ENCODE data around the gene TBC1D12.
"Not testable (repeated sequence)": the region's sequence is repeated elsewhere in the genome, so short reads cannot be mapped to it uniquely, and the experiment has no call there.

TBC1D12 gene

DNA sequence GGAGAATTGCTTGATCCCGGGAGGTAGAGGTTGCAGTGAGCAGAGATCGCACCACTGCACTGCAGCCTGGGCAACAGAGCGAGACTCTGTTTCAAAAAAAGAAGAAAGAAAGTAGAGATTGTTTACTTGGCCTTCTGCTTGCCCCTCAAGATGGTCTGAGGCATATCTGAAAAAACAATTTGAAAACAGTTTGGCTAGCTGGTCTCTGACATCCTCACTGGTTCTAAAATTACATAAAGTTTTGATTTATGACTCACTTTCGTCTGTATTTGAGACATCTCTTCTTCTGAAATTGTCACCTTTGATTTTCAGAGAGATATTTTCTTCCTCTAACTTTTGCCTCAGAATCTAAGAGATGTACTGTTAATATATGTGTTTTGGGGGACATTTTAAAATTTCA is 93.7 kb downstream of the TBC1D12 start:
- Histone ChIP-seq H3K27me3 (replicated peaks; ENCODE audit: control insufficient read depth, insufficient read depth, low read length) (no peaks in the 10 kb centered on the region), H3K4me1 (ENCODE audit: control insufficient read depth, insufficient read depth, low read length) (peaks cover 9% of the 10 kb centered on the region), H3K4me3 (ENCODE audit: low read length) (no peak overlapping the region), H3K9ac (ENCODE audit: low read length) (no peak overlapping the region), H3K36me3 (ENCODE audit: control insufficient read depth, insufficient read depth, low read length, severe bottlenecking) (peaks cover 3% of the 10 kb centered on the region), H3K9me3 (ENCODE audit: control insufficient read depth, low read length) (no peaks in the 10 kb centered on the region)
- DNase-seq (ENCODE audit: low read depth): peak; percentile 20

DNA sequence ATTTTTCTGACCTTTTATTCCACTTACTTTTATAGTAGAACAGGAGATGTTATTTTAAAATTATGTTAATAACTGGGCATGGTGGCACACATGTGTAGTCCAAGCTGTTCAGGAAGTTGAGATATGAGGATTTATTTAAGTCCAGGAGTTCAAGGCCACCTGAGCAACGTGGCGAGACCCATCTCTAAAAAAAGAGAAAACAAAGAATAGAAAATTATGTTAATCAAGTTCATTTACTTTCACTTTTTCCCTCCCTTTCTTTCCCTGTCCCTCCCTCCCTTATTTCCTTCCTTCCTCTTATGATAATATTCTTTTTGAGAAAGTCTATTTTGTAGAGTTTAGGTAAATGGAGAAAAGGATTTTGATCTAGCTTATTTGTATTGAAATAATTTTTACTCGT is 94.3 kb downstream of the TBC1D12 start:
- Histone ChIP-seq H3K9me3 (ENCODE audit: control insufficient read depth, low read length) (no peaks in the 10 kb centered on the region), H3K9ac (ENCODE audit: low read length) (no peak overlapping the region), H3K4me1 (ENCODE audit: control insufficient read depth, insufficient read depth, low read length) (peaks cover 9% of the 10 kb centered on the region), H3K36me3 (ENCODE audit: control insufficient read depth, insufficient read depth, low read length, severe bottlenecking) (peaks cover 3% of the 10 kb centered on the region), H3K4me3 (ENCODE audit: low read length) (no peak overlapping the region), H3K27me3 (replicated peaks; ENCODE audit: control insufficient read depth, insufficient read depth, low read length) (no peaks in the 10 kb centered on the region)
- no peak for DNase-seq (ENCODE audit: low read depth)

DNA sequence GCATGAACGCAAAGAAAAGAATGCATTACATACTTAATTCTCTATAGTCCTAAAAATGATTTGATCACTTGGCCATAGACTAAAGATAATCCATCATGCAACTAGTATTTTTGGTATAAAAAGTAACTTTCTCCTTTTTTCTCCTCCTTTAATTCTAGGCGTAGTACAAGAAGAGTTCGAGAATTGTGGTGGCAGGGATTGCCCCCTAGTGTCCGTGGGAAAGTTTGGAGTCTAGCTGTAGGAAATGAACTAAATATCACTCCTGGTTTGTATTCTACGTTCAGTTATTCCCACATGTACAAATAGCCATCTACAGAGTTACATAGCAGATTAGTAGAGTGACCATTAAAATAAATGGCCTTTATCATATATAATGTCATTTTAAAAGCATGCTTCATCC is 97.7 kb downstream of the TBC1D12 start:
- no peak overlapping the region for H3K9ac ChIP-seq (ENCODE audit: low read length)
- H3K4me3 ChIP-seq (ENCODE audit: low read length): no peak overlapping the region
- DNase-seq (ENCODE audit: low read depth): no peak
- no peaks in the 10 kb centered on the region for H3K27me3 ChIP-seq (replicated peaks; ENCODE audit: control insufficient read depth, insufficient read depth, low read length)
- H3K4me1 ChIP-seq (ENCODE audit: control insufficient read depth, insufficient read depth, low read length): peaks cover 9% of the 10 kb centered on the region
- no peaks in the 10 kb centered on the region for H3K36me3 ChIP-seq (ENCODE audit: control insufficient read depth, insufficient read depth, low read length, severe bottlenecking)
- no peaks in the 10 kb centered on the region for H3K9me3 ChIP-seq (ENCODE audit: control insufficient read depth, low read length)

DNA sequence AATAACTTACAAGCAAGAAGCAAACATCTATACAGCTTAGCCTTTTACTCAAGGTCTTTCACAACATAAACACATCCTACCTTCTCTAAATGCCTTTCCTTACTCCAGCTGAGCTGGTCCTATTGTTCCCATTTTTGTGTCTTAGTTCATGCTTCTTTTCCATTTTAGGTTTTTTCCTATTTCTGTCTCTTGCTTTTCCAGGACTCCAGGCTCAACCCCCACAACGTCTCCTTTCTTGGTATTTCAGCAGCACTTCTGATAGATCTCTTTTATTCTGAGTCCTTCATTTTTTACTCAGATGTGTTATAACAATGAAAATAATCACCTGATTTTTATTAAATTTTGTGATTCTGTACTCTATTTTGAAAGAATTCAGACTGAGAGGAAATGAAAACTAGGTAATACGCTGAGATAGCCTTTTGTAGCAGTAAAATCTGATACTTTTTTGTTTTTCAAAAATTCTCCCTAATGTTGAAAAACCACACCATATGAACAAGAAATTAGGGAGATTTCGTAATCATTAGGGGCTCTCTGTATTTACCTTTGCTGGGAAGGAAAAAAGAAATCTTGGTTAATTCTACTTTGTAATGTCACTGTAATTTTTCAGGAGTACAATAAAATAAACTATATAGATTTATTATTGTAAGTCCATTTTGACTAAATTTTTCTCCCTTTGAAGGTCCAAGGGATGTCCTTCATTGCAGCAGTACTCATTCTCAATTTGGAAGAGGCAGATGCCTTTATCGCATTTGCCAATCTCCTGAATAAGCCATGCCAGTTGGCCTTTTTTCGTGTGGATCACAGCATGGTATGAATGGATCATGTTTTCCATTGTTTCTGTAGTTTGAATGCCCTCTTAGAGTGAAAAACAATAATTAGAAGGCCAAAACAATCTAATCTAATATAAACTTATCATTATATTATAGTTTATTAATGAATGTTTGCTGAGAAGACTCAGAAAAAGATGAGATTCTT is 119.2 kb downstream of the TBC1D12 start:
- DNase-seq (ENCODE audit: low read depth): no peak
- Histone ChIP-seq H3K9me3 (ENCODE audit: control insufficient read depth, low read length) (no peaks in the 10 kb centered on the region), H3K27me3 (replicated peaks; ENCODE audit: control insufficient read depth, insufficient read depth, low read length) (no peaks in the 10 kb centered on the region), H3K4me1 (ENCODE audit: control insufficient read depth, insufficient read depth, low read length) (no peaks in the 10 kb centered on the region), H3K36me3 (ENCODE audit: control insufficient read depth, insufficient read depth, low read length, severe bottlenecking) (peaks cover 10% of the 10 kb centered on the region), H3K4me3 (ENCODE audit: low read length) (no peak overlapping the region), H3K9ac (ENCODE audit: low read length) (no peak overlapping the region)

DNA sequence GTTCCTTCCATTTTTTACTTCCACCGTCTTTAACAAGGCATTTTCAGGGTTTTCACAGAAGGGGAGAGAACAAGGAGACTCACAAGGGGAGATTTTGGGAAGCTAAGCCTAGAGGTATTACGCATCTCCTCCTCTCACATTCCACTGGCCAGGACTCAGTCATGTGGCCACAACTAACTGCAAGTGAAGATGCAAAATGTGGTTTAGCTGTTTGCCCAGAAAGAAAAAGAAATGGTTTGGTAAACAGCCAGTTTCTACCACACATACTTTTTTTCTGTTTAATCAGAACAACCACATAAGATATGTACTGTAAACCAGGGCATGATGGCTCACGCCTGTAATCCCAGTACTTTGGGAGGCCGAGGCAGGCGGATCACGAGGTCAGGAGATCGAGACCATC is 121.8 kb downstream of the TBC1D12 start:
- H3K9me3 ChIP-seq (ENCODE audit: control insufficient read depth, low read length): no peaks in the 10 kb centered on the region
- H3K36me3 ChIP-seq (ENCODE audit: control insufficient read depth, insufficient read depth, low read length, severe bottlenecking): peaks cover 10% of the 10 kb centered on the region
- H3K4me3 ChIP-seq (ENCODE audit: low read length): no peak overlapping the region
- no peak for DNase-seq (ENCODE audit: low read depth)
- no peaks in the 10 kb centered on the region for H3K27me3 ChIP-seq (replicated peaks; ENCODE audit: control insufficient read depth, insufficient read depth, low read length)
- no peaks in the 10 kb centered on the region for H3K4me1 ChIP-seq (ENCODE audit: control insufficient read depth, insufficient read depth, low read length)
- no peak overlapping the region for H3K9ac ChIP-seq (ENCODE audit: low read length)

DNA sequence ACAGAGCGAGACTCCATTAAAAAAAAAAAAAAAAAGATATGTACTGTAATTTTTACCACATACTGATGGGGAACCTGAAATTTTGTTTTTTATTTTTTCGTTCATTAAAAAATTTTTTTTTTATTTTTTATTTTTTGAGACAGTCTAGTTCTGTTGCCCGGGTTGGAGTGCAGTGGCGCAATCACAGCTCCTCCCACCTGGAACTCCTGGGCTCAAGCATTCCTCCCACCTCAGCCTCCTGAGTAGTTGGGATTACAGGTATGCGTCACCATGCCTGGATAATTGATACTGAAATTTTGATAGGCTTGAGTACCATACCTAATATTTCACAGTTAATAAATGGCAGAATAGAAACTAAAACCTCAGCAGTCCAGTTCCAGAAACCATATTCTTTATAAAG is 122.4 kb downstream of the TBC1D12 start:
- H3K4me3 ChIP-seq (ENCODE audit: low read length): no peak overlapping the region
- H3K4me1 ChIP-seq (ENCODE audit: control insufficient read depth, insufficient read depth, low read length): no peaks in the 10 kb centered on the region
- no peak for DNase-seq (ENCODE audit: low read depth)

DNA sequence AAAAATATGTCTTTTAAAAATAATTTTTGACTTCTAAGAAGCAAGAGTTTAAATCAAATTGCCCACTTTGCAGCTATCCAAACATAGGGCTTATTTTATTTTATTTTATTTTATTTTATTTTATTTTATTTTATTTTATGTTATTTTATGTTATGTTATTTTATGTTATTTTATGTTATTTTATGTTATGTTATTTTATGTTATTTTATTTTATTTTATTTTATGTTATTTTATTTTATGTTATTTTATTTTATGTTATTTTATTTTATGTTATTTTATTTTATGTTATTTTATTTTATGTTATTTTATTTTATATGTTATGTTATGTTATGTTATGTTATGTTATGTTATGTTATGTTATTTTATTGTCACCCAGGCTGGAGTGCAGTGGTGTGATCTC is 129.2 kb downstream of the TBC1D12 start:
- not testable (repeated sequence) for H3K4me3 ChIP-seq (ENCODE audit: low read length); H3K4me1 ChIP-seq (ENCODE audit: control insufficient read depth, insufficient read depth, low read length); H3K27me3 ChIP-seq (replicated peaks; ENCODE audit: control insufficient read depth, insufficient read depth, low read length); H3K9ac ChIP-seq (ENCODE audit: low read length); DNase-seq (ENCODE audit: low read depth); H3K9me3 ChIP-seq (ENCODE audit: control insufficient read depth, low read length)
- H3K36me3 ChIP-seq (ENCODE audit: control insufficient read depth, insufficient read depth, low read length, severe bottlenecking): peaks cover 16% of the 10 kb centered on the region

More for the DNA sequence above, 122.4 kb downstream of the TBC1D12 start:
- Histone ChIP-seq H3K36me3 (ENCODE audit: control insufficient read depth, insufficient read depth, low read length, severe bottlenecking) (peaks cover 9% of the 10 kb centered on the region), H3K27me3 (replicated peaks; ENCODE audit: control insufficient read depth, insufficient read depth, low read length) (no peaks in the 10 kb centered on the region), H3K9me3 (ENCODE audit: control insufficient read depth, low read length) (no peaks in the 10 kb centered on the region), H3K9ac (ENCODE audit: low read length) (no peak overlapping the region)

DNA sequence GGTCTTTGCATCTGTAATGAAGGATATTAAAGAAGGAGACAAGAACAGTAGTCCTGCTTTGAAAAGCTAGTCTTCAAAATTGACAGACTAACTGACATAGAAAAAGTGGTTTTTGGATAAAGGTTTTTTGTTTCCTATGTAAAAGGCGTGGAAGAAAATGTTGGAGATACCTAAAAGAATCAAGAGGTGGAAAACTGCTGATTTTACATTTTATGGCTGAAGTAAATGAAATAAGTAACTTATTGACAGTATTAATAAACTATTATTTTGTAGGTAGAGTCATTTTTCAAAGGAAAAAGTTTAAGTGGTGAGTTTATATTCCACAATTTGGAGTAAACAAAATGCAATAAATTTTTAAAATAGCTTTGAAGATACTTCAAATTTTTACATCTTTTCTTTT is 130.7 kb downstream of the TBC1D12 start:
- Histone ChIP-seq H3K9ac (ENCODE audit: low read length) (no peak overlapping the region), H3K4me1 (ENCODE audit: control insufficient read depth, insufficient read depth, low read length) (no peaks in the 10 kb centered on the region), H3K27me3 (replicated peaks; ENCODE audit: control insufficient read depth, insufficient read depth, low read length) (no peaks in the 10 kb centered on the region), H3K4me3 (ENCODE audit: low read length) (no peak overlapping the region), H3K36me3 (ENCODE audit: control insufficient read depth, insufficient read depth, low read length, severe bottlenecking) (peaks cover 18% of the 10 kb centered on the region), H3K9me3 (ENCODE audit: control insufficient read depth, low read length) (no peaks in the 10 kb centered on the region)
- DNase-seq (ENCODE audit: low read depth): no peak

DNA sequence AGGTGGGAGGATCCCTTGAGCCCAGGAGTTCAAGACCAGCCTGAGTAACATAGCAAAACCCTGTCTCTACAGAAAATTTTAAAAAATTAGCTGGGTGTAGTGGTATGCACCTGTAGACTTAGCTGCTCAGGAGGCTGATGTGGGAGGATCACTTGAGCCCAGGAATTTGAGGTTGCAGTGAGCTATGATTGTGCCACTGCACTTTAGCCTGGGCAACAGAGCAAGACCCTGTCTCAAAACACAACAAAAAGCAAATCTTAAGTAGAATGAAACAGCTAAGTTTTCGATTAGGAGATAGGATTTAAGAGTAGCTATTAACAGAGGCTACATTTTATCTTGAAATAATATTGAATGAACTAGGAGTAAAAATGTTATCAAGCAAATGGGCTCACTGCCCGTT is 139.9 kb downstream of the TBC1D12 start:
- not testable (repeated sequence) for DNase-seq (ENCODE audit: low read depth); H3K36me3 ChIP-seq (ENCODE audit: control insufficient read depth, insufficient read depth, low read length, severe bottlenecking); H3K27me3 ChIP-seq (replicated peaks; ENCODE audit: control insufficient read depth, insufficient read depth, low read length); H3K4me3 ChIP-seq (ENCODE audit: low read length); H3K9ac ChIP-seq (ENCODE audit: low read length); H3K9me3 ChIP-seq (ENCODE audit: control insufficient read depth, low read length)
- peaks cover 10% of the 10 kb centered on the region for H3K4me1 ChIP-seq (ENCODE audit: control insufficient read depth, insufficient read depth, low read length)

DNA sequence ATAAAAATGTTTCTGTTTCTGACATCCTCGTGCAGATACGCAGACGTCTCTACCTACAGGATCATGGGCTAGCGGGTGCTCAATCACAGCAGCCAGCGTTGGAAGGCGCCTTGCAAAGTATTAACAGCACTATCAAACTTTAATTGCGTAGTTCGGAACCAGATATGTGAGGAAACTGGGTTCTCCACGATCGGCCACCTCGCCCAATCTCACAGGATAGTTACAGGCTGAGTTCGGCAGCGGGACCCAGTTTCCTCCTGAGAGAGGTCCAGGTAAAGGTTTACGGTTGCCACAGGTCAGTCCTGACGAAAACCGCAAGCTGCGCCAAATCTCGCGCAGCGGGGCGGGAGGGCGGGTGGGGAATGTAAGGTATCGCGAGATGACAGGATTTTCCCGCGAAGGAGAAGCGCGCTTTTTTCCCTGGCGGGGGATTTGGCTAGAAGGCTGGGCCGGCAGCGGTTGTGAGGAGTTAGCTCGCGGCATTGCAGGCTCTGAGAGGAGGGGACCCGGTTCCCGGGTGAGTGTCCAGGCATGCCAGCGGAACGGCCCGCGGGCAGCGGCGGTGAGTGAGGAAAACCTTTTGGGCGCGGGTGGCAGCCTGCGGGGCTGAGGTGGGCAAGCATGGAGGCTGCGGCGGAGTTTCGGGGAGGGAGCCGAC is 143.2 kb downstream of the TBC1D12 start, which contains the start of gene HELLS:
HELLS (plus strand) TSS at position 398 of the 658 bp plus-strand sequence; CDS start at position 532, 134 bp downstream.
- peak; percentile 96 for DNase-seq (ENCODE audit: low read depth)
- Histone ChIP-seq H3K27me3 (replicated peaks; ENCODE audit: control insufficient read depth, insufficient read depth, low read length) (no peaks in the 10 kb centered on the region), H3K4me3 (ENCODE audit: low read length) (peak within 1 kb of the TSS; percentile 88), H3K36me3 (ENCODE audit: control insufficient read depth, insufficient read depth, low read length, severe bottlenecking) (no peaks in the 10 kb centered on the region), H3K4me1 (ENCODE audit: control insufficient read depth, insufficient read depth, low read length) (peaks cover 10% of the 10 kb centered on the region), H3K9ac (ENCODE audit: low read length) (peak within 1 kb of the TSS; percentile 85), H3K9me3 (ENCODE audit: control insufficient read depth, low read length) (no peaks in the 10 kb centered on the region)

DNA sequence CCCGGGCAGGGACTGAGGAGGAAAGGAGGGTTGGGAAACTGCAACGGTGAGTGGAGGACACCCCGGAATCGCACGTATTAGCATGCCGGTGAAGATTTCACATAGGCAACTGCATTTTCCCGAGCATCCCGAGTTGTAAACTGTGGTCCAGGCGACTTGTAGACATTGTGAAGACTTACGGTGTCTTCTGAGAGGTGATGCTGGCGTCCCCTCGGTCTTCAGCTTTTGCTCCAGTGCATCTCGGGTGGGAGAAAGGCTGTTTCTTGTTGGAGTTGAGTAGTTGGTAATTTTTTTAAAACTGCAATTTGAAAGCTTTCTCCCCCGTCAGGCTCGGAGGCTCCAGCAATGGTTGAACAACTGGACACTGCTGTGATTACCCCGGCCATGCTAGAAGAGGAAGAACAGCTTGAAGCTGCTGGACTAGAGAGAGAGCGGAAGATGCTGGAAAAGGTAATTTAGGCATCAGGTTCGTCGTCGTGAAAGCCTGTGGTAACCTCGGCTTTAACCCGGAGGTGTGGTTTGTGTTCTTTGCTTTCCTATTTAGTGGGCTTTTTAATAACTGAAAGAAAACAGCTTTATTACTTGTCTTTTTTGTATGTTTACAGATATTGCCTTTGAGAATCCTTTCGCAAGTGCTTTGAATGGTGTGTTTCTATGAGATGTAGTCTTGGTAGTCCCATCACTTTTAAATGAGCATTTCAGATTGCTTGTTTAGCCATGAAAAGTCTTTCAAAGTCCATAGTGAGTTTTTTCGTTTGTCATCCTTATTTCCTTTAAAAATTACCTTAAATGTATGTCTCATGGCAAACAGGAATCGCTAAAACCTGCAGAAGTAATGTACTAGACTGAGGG is 143.9 kb downstream of the TBC1D12 start:
- H3K27me3 ChIP-seq (replicated peaks; ENCODE audit: control insufficient read depth, insufficient read depth, low read length): no peaks in the 10 kb centered on the region
- H3K4me1 ChIP-seq (ENCODE audit: control insufficient read depth, insufficient read depth, low read length): peaks cover 10% of the 10 kb centered on the region
- DNase-seq (ENCODE audit: low read depth): peak; percentile 50
- H3K9ac ChIP-seq (ENCODE audit: low read length): peak overlapping the region; percentile 85
- no peaks in the 10 kb centered on the region for H3K9me3 ChIP-seq (ENCODE audit: control insufficient read depth, low read length)
- no peaks in the 10 kb centered on the region for H3K36me3 ChIP-seq (ENCODE audit: control insufficient read depth, insufficient read depth, low read length, severe bottlenecking)
- H3K4me3 ChIP-seq (ENCODE audit: low read length): peak overlapping the region; percentile 88
